ENCODE results near the gene CD3G.

GRCh38 chr11:118318581-118319336 is 25.4 kb upstream of the CD3G start:
- TF ChIP-seq CTCF (IDR thresholded peaks at IDR 0.05): no peak
- TF ChIP-seq POLR2A (IDR thresholded peaks at IDR 0.05): no peak

Measured in adrenal gland (tissue), 5 donors.